GM19193 (cell line): ENCODE measurements around the gene NBEAL2.
A peak's percentile ranks its signal among the peaks of the same experiment; 100 is the strongest.

Experiments used
- POLR2A ChIP-seq: IDR thresholded peaks from 4 replicates; pipeline ENCODE4 v1.6.1; 2011; ENCODE audit not compliant: insufficient read depth, insufficient read length; ENCODE audit errors: extremely low read depth

Gene NBEAL2

DNA sequence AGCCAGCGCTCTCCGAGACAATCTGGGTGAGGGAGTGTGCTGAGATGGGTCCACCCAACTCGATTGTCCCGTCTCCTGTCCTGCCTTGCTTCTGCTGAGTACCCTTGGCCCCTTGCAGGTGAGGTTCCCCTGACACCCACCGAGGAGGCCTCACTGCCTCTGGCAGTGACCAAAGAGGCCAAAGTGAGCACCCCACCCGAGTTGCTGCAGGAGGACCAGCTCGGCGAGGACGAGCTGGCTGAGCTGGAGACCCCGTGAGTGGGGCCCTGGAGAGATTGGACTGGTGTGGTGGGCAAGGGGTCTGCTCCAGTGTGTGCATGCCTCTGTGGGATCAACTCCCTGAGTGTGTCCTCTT, 23.6 kb downstream of the NBEAL2 start:
- no peak for TF ChIP-seq POLR2A

- no peak for TF ChIP-seq POLR2A
These were observed 24.2 kb downstream of the NBEAL2 start for GRCh38 chr3:47003461-47004368.

DNA sequence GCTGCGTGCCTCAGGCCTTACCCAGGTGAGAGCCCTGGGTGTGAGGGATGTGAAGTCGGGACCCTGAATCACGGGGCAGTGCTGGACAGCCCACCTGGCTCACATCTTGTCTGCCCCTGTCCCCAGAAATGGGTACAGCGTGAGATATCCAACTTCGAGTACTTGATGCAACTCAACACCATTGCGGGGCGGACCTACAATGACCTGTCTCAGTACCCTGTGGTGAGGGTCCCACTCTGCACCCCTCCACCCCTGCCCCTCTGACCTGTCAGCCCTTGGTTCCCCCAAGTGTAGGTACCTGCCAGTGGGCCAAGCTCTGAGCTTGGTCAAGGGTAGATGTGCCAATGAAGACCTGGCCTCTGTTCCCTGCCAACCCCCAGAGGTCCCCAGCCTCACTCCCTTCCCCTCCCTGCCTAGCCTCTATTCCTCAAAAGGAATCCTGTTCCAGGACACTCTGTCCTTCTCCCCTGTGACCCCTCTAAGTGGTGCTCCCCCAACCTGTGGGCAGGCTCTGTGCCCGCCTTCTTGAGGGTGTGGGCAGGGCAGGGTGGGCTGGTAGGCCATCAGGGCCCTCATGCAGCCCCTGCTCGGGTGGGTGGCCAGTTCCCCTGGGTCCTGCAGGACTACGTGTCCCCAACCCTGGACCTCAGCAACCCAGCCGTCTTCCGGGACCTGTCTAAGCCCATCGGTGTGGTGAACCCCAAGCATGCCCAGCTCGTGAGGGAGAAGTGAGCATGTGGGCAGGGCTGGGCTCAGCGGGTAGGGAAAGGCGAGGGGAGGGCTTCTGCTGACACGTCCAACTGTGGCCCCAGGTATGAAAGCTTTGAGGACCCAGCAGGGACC, 25.1 kb downstream of the NBEAL2 start:
- TF ChIP-seq POLR2A = no peak

GRCh38 chr3:47005212-47006144, 26.0 kb downstream of the NBEAL2 start:
- no peak for TF ChIP-seq POLR2A

GRCh38 chr3:47006145-47006651, 26.7 kb downstream of the NBEAL2 start:
- no peak for TF ChIP-seq POLR2A

GRCh38 chr3:47007001-47007400, 27.5 kb downstream of the NBEAL2 start:
- no peak for TF ChIP-seq POLR2A

DNA sequence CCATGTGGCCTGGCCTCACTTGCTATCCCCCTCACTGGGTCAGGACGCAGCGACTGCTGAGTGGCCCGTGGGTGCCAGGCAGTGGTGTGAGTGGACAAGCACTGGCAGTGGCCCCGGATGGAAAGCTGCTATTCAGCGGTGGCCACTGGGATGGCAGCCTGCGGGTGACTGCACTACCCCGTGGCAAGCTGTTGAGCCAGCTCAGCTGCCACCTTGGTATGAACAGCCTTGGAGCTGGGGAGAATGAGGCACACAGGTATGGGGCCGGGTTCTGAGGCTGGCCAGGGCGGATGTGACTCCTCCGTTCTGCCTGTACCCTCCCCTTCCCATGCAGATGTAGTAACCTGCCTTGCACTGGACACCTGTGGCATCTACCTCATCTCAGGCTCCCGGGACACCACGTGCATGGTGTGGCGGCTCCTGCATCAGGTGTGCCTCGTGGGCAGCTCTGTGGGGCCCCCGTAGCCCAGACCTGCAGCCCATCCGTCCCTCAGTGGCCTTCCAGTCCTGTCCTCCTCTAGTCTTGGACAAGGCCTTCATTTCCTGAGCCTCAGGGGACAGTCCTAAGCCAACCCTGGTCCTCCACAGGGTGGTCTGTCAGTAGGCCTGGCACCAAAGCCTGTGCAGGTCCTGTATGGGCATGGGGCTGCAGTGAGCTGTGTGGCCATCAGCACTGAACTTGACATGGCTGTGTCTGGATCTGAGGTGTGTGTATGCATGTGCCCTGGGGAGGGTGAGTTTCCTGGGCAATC, 28.2 kb downstream of the NBEAL2 start:
- no peak for TF ChIP-seq POLR2A

DNA sequence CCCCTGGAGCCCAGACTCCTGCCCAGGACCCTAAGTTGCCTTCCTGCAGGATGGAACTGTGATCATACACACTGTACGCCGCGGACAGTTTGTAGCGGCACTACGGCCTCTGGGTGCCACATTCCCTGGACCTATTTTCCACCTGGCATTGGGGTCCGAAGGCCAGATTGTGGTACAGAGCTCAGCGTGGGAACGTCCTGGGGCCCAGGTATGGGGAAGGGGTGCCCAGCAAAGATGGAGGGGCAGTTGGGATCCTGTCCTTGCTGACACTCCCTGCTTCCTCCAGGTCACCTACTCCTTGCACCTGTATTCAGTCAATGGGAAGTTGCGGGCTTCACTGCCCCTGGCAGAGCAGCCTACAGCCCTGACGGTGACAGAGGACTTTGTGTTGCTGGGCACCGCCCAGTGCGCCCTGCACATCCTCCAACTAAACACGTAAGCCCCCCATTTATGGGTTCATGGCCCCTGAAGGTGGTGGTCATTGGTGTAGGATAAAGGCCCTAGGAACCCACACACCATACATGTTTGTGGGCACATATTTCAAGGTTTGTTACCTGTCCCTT, 28.8 kb downstream of the NBEAL2 start:
- TF ChIP-seq POLR2A = no peak

DNA sequence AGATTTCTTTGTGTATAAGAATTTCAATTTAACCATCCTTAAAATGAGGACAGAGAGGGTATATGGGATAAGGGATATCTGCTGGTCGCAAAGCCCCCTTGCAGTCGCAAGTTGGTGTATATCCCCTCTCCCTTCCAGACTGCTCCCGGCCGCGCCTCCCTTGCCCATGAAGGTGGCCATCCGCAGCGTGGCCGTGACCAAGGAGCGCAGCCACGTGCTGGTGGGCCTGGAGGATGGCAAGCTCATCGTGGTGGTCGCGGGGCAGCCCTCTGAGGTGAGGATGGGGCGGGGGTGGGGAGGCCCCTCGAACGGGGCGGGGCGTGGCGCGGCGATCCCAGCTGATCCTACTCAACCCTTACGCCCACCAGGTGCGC, 29.4 kb downstream of the NBEAL2 start:
- TF ChIP-seq POLR2A = no peak

DNA sequence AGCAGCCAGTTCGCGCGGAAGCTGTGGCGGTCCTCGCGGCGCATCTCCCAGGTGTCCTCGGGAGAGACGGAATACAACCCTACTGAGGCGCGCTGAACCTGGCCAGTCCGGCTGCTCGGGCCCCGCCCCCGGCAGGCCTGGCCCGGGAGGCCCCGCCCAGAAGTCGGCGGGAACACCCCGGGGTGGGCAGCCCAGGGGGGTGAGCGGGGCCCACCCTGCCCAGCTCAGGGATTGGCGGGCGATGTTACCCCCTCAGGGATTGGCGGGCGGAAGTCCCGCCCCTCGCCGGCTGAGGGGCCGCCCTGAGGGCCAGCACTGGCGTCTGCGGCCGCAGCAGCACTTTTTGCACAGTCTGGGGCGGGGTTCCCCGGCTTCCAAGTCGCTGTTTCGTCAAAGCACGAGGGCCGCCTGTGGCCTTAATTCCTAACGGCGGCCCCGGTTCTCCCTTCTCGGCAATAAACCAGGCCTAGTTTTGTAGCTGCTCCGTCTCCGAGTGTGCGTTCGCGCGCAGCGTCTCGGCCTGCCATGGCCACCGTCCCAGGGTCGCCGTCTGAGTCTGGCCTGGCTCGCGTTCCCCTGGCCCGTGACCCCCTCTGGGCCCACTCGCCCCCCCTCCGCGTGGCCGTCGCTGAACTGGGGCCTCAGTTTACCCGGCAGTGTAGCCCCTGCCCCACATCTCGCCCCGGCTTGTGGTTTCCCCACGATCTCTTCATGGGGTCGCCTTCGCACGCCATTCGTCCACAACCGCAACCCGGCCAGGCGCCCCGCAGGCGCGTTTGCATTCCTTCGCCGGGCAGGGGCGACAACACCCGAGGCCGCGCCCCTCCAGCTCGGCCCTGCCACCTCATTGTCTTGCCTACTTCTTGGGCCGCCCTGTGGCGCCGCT, 30.0 kb downstream of the NBEAL2 start:
- peak; percentile 75 for TF ChIP-seq POLR2A

DNA sequence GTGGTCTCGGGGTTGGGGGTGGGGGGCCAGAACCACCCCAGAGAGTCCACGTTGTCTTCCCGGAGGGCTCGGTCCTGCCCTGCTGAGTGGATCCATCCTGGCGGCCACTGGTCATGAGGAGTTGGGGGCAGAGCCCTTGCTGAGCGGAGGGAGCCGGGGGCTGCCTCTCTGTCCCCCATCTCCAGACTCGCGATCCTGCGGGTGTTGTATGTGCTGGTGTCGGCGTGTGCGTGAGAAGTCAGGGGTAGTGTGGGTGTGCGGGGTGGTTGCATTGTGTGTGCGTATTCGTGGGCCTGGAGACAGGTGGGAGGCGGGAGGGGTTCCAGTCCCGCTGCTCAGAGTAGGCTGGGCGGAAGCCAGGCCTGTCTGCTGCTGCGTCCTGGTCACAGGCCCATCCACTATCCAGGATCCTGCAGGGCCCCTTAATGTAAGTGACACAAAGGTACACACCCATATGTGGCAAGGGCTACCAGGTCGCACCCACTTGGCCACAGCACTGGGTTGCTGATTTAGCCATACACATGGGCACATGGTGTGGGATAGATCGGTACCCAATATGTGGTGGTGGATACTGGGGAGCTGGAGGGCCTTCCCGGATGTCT, 30.7 kb downstream of the NBEAL2 start:
- TF ChIP-seq POLR2A = no peak

GRCh38 chr3:47010910-47011309, 31.4 kb downstream of the NBEAL2 start:
- no peak for TF ChIP-seq POLR2A
